HCT116 (cell line): ENCODE measurements around the gene LYSET.
"Not testable (repeated sequence)": the region's sequence is repeated elsewhere in the genome, so short reads cannot be mapped to it uniquely, and the experiment has no call there.

Experiments
- FOSL1 ChIP-seq: IDR thresholded peaks from 2 replicates; pipeline ENCODE4 v1.6.1; 2012; ENCODE audit warnings: low read depth
- POLR2A ChIP-seq: IDR thresholded peaks from 2 replicates; pipeline ENCODE4 v1.7.0; 2011; ENCODE audit warnings: borderline replicate concordance; ENCODE audit not compliant: insufficient read depth, insufficient read length; ENCODE audit errors: extremely low read depth
- POLR2AphosphoS5 ChIP-seq: IDR thresholded peaks from 2 replicates; pipeline ENCODE4 v1.6.1; 2011; ENCODE audit warnings: mild to moderate bottlenecking, low read depth, low read length, moderate library complexity
- RAD21 ChIP-seq: IDR thresholded peaks from 2 replicates; pipeline ENCODE4 v1.6.1; 2012; ENCODE audit warnings: low read depth, mild to moderate bottlenecking
- SP1 ChIP-seq: IDR thresholded peaks from 2 replicates; pipeline ENCODE4 v1.6.1; 2012; ENCODE audit warnings: low read depth
- TF ChIP-seq, protein P1 (sequence below), 3 experiments: fragments of 200-600 bp in 1 of 3; sonication (generic) in 1 of 3; IDR thresholded peaks in 2 of 3; conservative IDR thresholded peaks in 1 of 3; 2 replicates each; pipeline ENCODE4 v1.5.1; 2012 to 2017; ENCODE audit warnings: low read depth in 2 of 3, low read length in 2 of 3, antibody characterized with exemption in 1 of 3, borderline replicate concordance in 1 of 3, control low read depth in 1 of 3, mild to moderate bottlenecking in 1 of 3, mixed read lengths in 1 of 3, mixed run types in 1 of 3, moderate library complexity in 1 of 3; ENCODE audit not compliant: insufficient read depth in 1 of 3

DNA sequence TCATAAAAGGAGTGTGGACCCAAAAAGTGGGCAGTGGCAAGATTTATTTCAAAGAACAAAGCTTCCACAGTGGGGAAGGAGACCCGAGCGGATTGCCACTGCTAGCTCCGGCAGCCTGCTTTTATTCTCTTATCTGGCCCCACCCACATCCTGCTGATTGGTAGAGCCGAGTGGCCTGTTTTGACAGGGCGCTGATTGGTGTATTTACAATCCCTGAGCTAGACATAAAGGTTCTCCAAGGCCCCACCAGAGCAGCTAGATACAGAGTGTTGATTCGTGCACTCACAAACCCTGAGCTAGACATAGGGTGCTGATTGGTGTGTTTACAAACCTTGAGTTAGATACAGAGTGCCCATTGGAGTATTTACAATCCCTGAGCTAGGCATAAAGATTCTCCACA is 15.5 kb upstream of the LYSET start:
- TF ChIP-seq, protein P1, sequence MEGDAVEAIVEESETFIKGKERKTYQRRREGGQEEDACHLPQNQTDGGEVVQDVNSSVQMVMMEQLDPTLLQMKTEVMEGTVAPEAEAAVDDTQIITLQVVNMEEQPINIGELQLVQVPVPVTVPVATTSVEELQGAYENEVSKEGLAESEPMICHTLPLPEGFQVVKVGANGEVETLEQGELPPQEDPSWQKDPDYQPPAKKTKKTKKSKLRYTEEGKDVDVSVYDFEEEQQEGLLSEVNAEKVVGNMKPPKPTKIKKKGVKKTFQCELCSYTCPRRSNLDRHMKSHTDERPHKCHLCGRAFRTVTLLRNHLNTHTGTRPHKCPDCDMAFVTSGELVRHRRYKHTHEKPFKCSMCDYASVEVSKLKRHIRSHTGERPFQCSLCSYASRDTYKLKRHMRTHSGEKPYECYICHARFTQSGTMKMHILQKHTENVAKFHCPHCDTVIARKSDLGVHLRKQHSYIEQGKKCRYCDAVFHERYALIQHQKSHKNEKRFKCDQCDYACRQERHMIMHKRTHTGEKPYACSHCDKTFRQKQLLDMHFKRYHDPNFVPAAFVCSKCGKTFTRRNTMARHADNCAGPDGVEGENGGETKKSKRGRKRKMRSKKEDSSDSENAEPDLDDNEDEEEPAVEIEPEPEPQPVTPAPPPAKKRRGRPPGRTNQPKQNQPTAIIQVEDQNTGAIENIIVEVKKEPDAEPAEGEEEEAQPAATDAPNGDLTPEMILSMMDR (IDR thresholded peaks at IDR 0.05 in 2 of 3, conservative IDR thresholded peaks at IDR 0.05 in 1 of 3; ENCODE audit: borderline replicate concordance in 1 of 3, insufficient read depth in 1 of 3, low read depth in 2 of 3, low read length in 2 of 3) = not testable (repeated sequence)
- TF ChIP-seq POLR2AphosphoS5, POLR2A, SP1, RAD21, FOSL1: not testable (repeated sequence)
